GM18519 (cell line): ENCODE measurements around the gene NSD1.
"Not testable (repeated sequence)": the region's sequence is repeated elsewhere in the genome, so short reads cannot be mapped to it uniquely, and the experiment has no call there.

Experiments used
- ATAC-seq: cut with Tn5 transposase; IDR thresholded peaks from one replicate; pipeline ENCODE4 v1.9.1; 2021; ENCODE audit warnings: mild to moderate bottlenecking, moderate library complexity; ENCODE audit not compliant: unreplicated experiment, low FRiP score

NSD1 gene

GRCh38 chr5:177169271-177169670 lies 35.7 kb downstream of the NSD1 start:
- no peak for ATAC-seq

GRCh38 chr5:177171961-177172360 lies 38.4 kb downstream of the NSD1 start:
- no peak for ATAC-seq

GRCh38 chr5:177175336-177175735 lies 41.8 kb downstream of the NSD1 start:
- no peak for ATAC-seq

GRCh38 chr5:177176175-177176711 lies 42.7 kb downstream of the NSD1 start:
- ATAC-seq = no peak

GRCh38 chr5:177177847-177178437 lies 44.4 kb downstream of the NSD1 start:
- ATAC-seq = not testable (repeated sequence)

- no peak for ATAC-seq
These were observed 45.2 kb downstream of the NSD1 start for GRCh38 chr5:177178733-177179304.

- no peak for ATAC-seq
These were observed 45.9 kb downstream of the NSD1 start for GRCh38 chr5:177179431-177179830.

- ATAC-seq = no peak
These were observed 49.6 kb downstream of the NSD1 start for GRCh38 chr5:177183142-177183541.

GRCh38 chr5:177183766-177184360 lies 50.3 kb downstream of the NSD1 start:
- no peak for ATAC-seq

- ATAC-seq = no peak
These were observed 52.4 kb downstream of the NSD1 start for GRCh38 chr5:177185993-177186392.

- ATAC-seq = no peak
These were observed 53.1 kb downstream of the NSD1 start for GRCh38 chr5:177186645-177187044.

GRCh38 chr5:177188775-177189174 lies 55.2 kb downstream of the NSD1 start:
- no peak for ATAC-seq

- ATAC-seq = no peak
These were observed 55.8 kb downstream of the NSD1 start for GRCh38 chr5:177189416-177189815.

GRCh38 chr5:177189965-177190364 lies 56.4 kb downstream of the NSD1 start:
- no peak for ATAC-seq

- no peak for ATAC-seq
These were observed 60.7 kb downstream of the NSD1 start for GRCh38 chr5:177194268-177194667.

GRCh38 chr5:177195307-177195952 lies 61.9 kb downstream of the NSD1 start:
- ATAC-seq = no peak

- ATAC-seq = no peak
These were observed 65.2 kb downstream of the NSD1 start for GRCh38 chr5:177198738-177199137.

- ATAC-seq = no peak
These were observed 70.7 kb downstream of the NSD1 start for GRCh38 chr5:177204281-177204680.

GRCh38 chr5:177209610-177210009 lies 76.0 kb downstream of the NSD1 start:
- no peak for ATAC-seq

GRCh38 chr5:177212242-177212641 lies 78.7 kb downstream of the NSD1 start:
- no peak for ATAC-seq

GRCh38 chr5:177220576-177220975 lies 87.0 kb downstream of the NSD1 start:
- no peak for ATAC-seq
